GM12865 (cell line): Measurements from ENCODE around the gene METRNL.

ENCODE experiments used
- DNase-seq: peaks from one replicate; pipeline ENCODE4 v3.0.0; 2010; ENCODE audit warnings: low read depth
- H3K4me3 ChIP-seq: 2 replicates; pipeline ENCODE4 v1.5.1; 2011; ENCODE audit warnings: mild to moderate bottlenecking, low read depth, low read length, control low read depth
- TF ChIP-seq, protein P1 (sequence below): IDR thresholded peaks from 2 replicates; pipeline ENCODE4 v1.5.1; 2011; ENCODE audit warnings: low read length, control low read depth, low read depth, inconsistent platforms; ENCODE audit not compliant: insufficient read depth; ENCODE audit errors: missing control alignments

Gene METRNL

DNA sequence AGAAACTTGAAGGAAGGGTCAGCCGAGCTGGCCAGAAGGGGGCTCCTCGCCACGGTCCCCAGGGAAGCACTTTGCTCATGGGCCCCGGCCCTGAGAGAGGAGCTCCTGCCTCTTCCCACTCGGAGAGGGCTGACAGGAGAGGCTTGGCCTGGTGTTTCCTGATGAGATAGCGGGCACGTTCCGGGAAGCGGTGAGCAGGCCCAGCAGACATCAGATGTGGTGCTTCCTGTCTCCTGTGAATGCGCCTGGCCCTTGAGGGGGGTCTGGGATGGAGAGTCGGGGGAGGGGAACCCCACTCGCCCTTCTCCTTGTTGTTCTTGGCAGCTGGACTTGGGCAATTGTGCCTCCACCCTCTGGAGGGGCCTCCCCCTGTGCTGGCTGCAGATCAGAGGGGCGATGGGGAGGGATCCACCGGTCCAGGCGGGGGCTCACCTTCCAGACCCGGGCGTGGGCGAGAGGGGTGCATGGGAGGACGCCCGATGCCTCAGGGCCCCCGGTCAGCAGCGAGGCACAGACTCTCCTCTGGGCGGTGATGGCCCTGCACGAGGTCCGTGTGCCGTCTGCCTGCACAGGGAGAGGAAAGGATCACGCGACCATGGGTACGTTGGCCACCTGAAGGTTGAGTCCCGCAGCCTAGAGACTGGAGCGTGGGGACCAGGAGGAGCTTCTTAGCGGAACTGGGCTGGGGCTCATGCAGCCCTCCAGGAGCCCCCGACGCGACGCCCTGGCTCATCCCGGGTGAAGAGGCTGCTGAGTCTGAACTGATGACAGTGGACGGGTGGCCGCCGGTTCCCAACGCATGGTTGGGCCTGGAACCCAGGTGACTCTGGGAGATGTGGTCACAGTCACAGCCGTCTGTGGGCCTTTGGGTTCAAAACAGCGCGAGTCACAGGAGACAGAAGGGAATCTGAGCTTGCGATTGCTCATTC lies 25.4 kb downstream of the METRNL start:
- DNase-seq: no peak
- TF ChIP-seq, protein P1, sequence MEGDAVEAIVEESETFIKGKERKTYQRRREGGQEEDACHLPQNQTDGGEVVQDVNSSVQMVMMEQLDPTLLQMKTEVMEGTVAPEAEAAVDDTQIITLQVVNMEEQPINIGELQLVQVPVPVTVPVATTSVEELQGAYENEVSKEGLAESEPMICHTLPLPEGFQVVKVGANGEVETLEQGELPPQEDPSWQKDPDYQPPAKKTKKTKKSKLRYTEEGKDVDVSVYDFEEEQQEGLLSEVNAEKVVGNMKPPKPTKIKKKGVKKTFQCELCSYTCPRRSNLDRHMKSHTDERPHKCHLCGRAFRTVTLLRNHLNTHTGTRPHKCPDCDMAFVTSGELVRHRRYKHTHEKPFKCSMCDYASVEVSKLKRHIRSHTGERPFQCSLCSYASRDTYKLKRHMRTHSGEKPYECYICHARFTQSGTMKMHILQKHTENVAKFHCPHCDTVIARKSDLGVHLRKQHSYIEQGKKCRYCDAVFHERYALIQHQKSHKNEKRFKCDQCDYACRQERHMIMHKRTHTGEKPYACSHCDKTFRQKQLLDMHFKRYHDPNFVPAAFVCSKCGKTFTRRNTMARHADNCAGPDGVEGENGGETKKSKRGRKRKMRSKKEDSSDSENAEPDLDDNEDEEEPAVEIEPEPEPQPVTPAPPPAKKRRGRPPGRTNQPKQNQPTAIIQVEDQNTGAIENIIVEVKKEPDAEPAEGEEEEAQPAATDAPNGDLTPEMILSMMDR: no peak
- H3K4me3 ChIP-seq: no peak overlapping the region

GRCh38 chr17:83105512-83105911 lies 26.1 kb downstream of the METRNL start:
- DNase-seq: no peak
- H3K4me3 ChIP-seq: no peak overlapping the region
- TF ChIP-seq, protein P1: no peak

- DNase-seq: no peak
- no peak overlapping the region for H3K4me3 ChIP-seq
- TF ChIP-seq, protein P1: no peak
These were observed 26.7 kb downstream of the METRNL start for GRCh38 chr17:83106056-83106588.

- TF ChIP-seq, protein P1: no peak
- H3K4me3 ChIP-seq: no peak overlapping the region
- no peak for DNase-seq
These were observed 27.7 kb downstream of the METRNL start for GRCh38 chr17:83106913-83107655.

DNA sequence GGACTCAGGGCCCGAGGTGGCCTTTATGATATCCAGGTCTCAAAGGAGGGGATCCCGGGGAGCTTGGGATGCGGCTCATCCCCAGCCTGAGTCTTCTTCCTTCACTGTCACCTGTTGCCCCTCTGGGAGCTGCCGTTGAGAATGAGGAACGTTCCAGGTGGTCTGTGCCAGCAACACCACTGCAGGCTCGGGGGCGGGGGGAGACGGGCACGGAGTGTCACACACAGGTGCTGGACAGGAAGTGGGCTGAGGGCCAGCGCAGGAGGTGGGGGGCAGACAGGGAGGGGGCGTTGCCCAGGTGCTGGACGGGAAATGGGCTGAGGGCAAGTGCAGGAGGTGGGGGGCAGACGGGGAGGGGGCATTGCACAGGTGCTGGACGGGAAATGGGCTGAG lies 28.2 kb downstream of the METRNL start:
- H3K4me3 ChIP-seq: no peak overlapping the region
- DNase-seq: no peak
- TF ChIP-seq, protein P1: no peak

GRCh38 chr17:83108709-83109108 lies 29.3 kb downstream of the METRNL start:
- TF ChIP-seq, protein P1: no peak
- H3K4me3 ChIP-seq: no peak overlapping the region
- DNase-seq: no peak
